IMR-90 (cell line): ENCODE measurements around the gene PLA2G15. TPM values are rescaled to one million over a fixed set of nuclear protein-coding genes. Genes with fewer than 3 reads are reported as not detected.

ENCODE experiments used
- ATAC-seq: fragments of 200-7000 bp; cut with Tn5 transposase; 2 replicates; pipeline ENCODE4 v1.9.1; 2020; ENCODE audit warnings: low read depth, mild to moderate bottlenecking, moderate library complexity
- BruUV-seq: library from RNA; stranded (reverse); fragments of 400-500 nt; replicated peaks from 2 replicates; lab custom pipeline; 2021; lab: Mats Ljungman, UMichigan
- CTCF ChIA-PET: fragments of 300-600 bp; formaldehyde crosslinking; extraction: SDS; loops from one replicate; lab custom pipeline; 2021; ENCODE audit warnings: antibody characterized with exemption; lab: Yijun Ruan, JAX
- POLR2A ChIA-PET: fragments of 300-600 bp; sonication (Branson Sonifier 250); formaldehyde crosslinking; loops from one replicate; lab custom pipeline; 2022; ENCODE audit warnings: antibody characterized with exemption; ENCODE audit not compliant: unreplicated experiment; lab: Charles Lee
- DNase-seq: peaks from one replicate; pipeline ENCODE4 v3.0.0; 2013
- H2AFZ ChIP-seq: replicated peaks from 2 replicates; pipeline ENCODE3; 2013; ENCODE audit warnings: low read length, mild to moderate bottlenecking; ENCODE audit not compliant: poor library complexity
- H2AK5ac ChIP-seq: 2 replicates; pipeline ENCODE4 v1.6.1; 2013; ENCODE audit warnings: low read depth, low read length, inconsistent platforms
- H2AK9ac ChIP-seq: replicated peaks from 2 replicates; pipeline ENCODE3; 2013; ENCODE audit warnings: mild to moderate bottlenecking, low read depth, low read length, moderate library complexity; ENCODE audit not compliant: poor library complexity
- H2BK120ac ChIP-seq: 2 replicates; pipeline ENCODE4 v1.6.1; 2013; ENCODE audit warnings: low read depth, low read length, inconsistent platforms
- H2BK15ac ChIP-seq: 3 replicates; pipeline ENCODE4 v1.6.1; 2013; ENCODE audit warnings: low read depth, low read length, inconsistent platforms
- H2BK20ac ChIP-seq: 2 replicates; pipeline ENCODE4 v1.6.1; 2013; ENCODE audit warnings: low read depth, mild to moderate bottlenecking, inconsistent platforms, low read length, moderate library complexity
- H2BK5ac ChIP-seq: 2 replicates; pipeline ENCODE4 v1.6.1; 2013; ENCODE audit warnings: mild to moderate bottlenecking, low read depth, low read length, inconsistent platforms; ENCODE audit not compliant: poor library complexity, severe bottlenecking
- H3K14ac ChIP-seq: replicated peaks from 2 replicates; pipeline ENCODE4 v1.6.1; 2013; ENCODE audit warnings: low read depth, low read length, inconsistent platforms
- H3K18ac ChIP-seq: 2 replicates; pipeline ENCODE4 v1.6.1; 2013; ENCODE audit warnings: low read depth, low read length, control low read depth
- H3K23ac ChIP-seq: 2 replicates; pipeline ENCODE4 v1.6.1; 2013; ENCODE audit warnings: low read depth, low read length, inconsistent platforms
- H3K27ac ChIP-seq: 2 replicates; pipeline ENCODE4 v1.5.1; 2013; ENCODE audit warnings: mild to moderate bottlenecking, control low read depth, low read length; ENCODE audit not compliant: insufficient read depth
- H3K27me3 ChIP-seq: 2 replicates; pipeline ENCODE4 v1.6.1; 2013; ENCODE audit warnings: low read length; ENCODE audit not compliant: control insufficient read depth, insufficient read depth
- H3K36me3 ChIP-seq: 2 replicates; pipeline ENCODE4 v1.6.1; 2013; ENCODE audit warnings: low read length, mixed read lengths; ENCODE audit not compliant: control insufficient read depth, insufficient read depth
- H3K4ac ChIP-seq: 2 replicates; pipeline ENCODE4 v1.6.1; 2013; ENCODE audit warnings: low read depth, low read length, inconsistent platforms
- H3K4me1 ChIP-seq: 2 replicates; pipeline ENCODE4 v1.6.1; 2013; ENCODE audit warnings: low read length, mixed read lengths; ENCODE audit not compliant: control insufficient read depth, insufficient read depth
- H3K4me2 ChIP-seq: 2 replicates; pipeline ENCODE4 v1.6.1; 2013; ENCODE audit warnings: low read depth, mild to moderate bottlenecking, control low read depth, low read length, moderate library complexity
- H3K4me3 ChIP-seq: 2 replicates; pipeline ENCODE4 v1.5.1; 2013; ENCODE audit warnings: low read depth, mild to moderate bottlenecking, control low read depth, low read length, moderate library complexity; ENCODE audit not compliant: insufficient read depth
- H3K56ac ChIP-seq: 2 replicates; pipeline ENCODE4 v1.6.1; 2013; ENCODE audit warnings: low read length, inconsistent platforms; ENCODE audit not compliant: insufficient read depth; ENCODE audit errors: extremely low read depth
- H3K79me1 ChIP-seq, 2 experiments: 2 replicates each; pipeline ENCODE4 v1.6.1; 2013; ENCODE audit warnings: low read length in 2 of 2, inconsistent platforms in 1 of 2, low read depth in 1 of 2
- H3K9ac ChIP-seq: 2 replicates; pipeline ENCODE4 v1.6.1; 2013; ENCODE audit warnings: low read depth, low read length, control low read depth
- H3K9me1 ChIP-seq: 2 replicates; pipeline ENCODE4 v1.6.1; 2013; ENCODE audit warnings: low read length, inconsistent platforms; ENCODE audit not compliant: insufficient read depth
- H3K9me3 ChIP-seq: 2 replicates; pipeline ENCODE4 v1.6.1; 2013; ENCODE audit warnings: low read length; ENCODE audit not compliant: control insufficient read depth, insufficient read depth
- H4K20me1 ChIP-seq: 2 replicates; pipeline ENCODE4 v1.6.1; 2013; ENCODE audit warnings: low read length, inconsistent platforms; ENCODE audit not compliant: insufficient read depth
- H4K5ac ChIP-seq: 2 replicates; pipeline ENCODE4 v1.6.1; 2013; ENCODE audit warnings: mild to moderate bottlenecking, low read depth, low read length, control low read depth
- H4K8ac ChIP-seq, 2 experiments: 2 replicates each; pipeline ENCODE4 v1.6.1; 2013; ENCODE audit warnings: low read depth in 2 of 2, low read length in 2 of 2, control low read depth in 1 of 2, inconsistent platforms in 1 of 2
- H4K91ac ChIP-seq: 2 replicates; pipeline ENCODE4 v1.6.1; 2013; ENCODE audit warnings: low read depth, low read length, inconsistent platforms; ENCODE audit not compliant: insufficient read depth
- BHLHE40 ChIP-seq: fragments of 150-350 bp; IDR thresholded peaks from 2 replicates; pipeline ENCODE4 v1.6.1; 2016; ENCODE audit warnings: mild to moderate bottlenecking, low read depth, low read length
- CEBPB ChIP-seq: IDR thresholded peaks from 2 replicates; pipeline ENCODE4 v1.6.1; 2012; ENCODE audit warnings: low read depth, low read length, improper control_type of control experiment
- CHD1 ChIP-seq: IDR thresholded peaks from 2 replicates; pipeline ENCODE4 v1.6.1; 2012; ENCODE audit warnings: low read depth, low read length, improper control_type of control experiment
- ELK1 ChIP-seq: fragments of 150-350 bp; IDR thresholded peaks from 2 replicates; pipeline ENCODE4 v1.6.1; 2016; ENCODE audit warnings: low read depth, mild to moderate bottlenecking, low read length, moderate library complexity, borderline replicate concordance
- FOS ChIP-seq: fragments of 150-350 bp; IDR thresholded peaks from 2 replicates; pipeline ENCODE4 v1.6.1; 2016; ENCODE audit warnings: low read depth, low read length
- MAFK ChIP-seq: IDR thresholded peaks from 2 replicates; pipeline ENCODE4 v1.6.1; 2012; ENCODE audit warnings: low read depth, low read length, improper control_type of control experiment
- MAZ ChIP-seq: IDR thresholded peaks from 2 replicates; pipeline ENCODE4 v1.6.1; 2012; ENCODE audit warnings: low read depth, mild to moderate bottlenecking, low read length, improper control_type of control experiment, moderate library complexity, borderline replicate concordance
- MXI1 ChIP-seq: IDR thresholded peaks from 2 replicates; pipeline ENCODE4 v1.6.1; 2012; ENCODE audit warnings: low read depth, mild to moderate bottlenecking, low read length, moderate library complexity, borderline replicate concordance
- NFE2L2 ChIP-seq: fragments of 150-350 bp; IDR thresholded peaks from 2 replicates; pipeline ENCODE4 v1.6.1; 2016; ENCODE audit warnings: low read depth, mild to moderate bottlenecking, low read length
- POLR2A ChIP-seq: IDR thresholded peaks from 2 replicates; pipeline ENCODE4 v1.6.1; 2012; ENCODE audit warnings: mild to moderate bottlenecking, low read depth, low read length
- RAD21 ChIP-seq: IDR thresholded peaks from 2 replicates; pipeline ENCODE4 v1.6.1; 2012; ENCODE audit warnings: low read length, improper control_type of control experiment
- RCOR1 ChIP-seq: IDR thresholded peaks from 2 replicates; pipeline ENCODE4 v1.6.1; 2012; ENCODE audit warnings: mild to moderate bottlenecking, low read length, improper control_type of control experiment; ENCODE audit not compliant: insufficient replicate concordance
- RFX5 ChIP-seq: IDR thresholded peaks from 2 replicates; pipeline ENCODE4 v1.8.0; 2012; ENCODE audit warnings: low read depth, mild to moderate bottlenecking, low read length, moderate library complexity
- SMC3 ChIP-seq: fragments of 150-350 bp; IDR thresholded peaks from 2 replicates; pipeline ENCODE4 v1.6.1; 2016; ENCODE audit warnings: low read depth, mild to moderate bottlenecking, antibody characterized with exemption, low read length, moderate library complexity
- USF2 ChIP-seq: fragments of 150-350 bp; IDR thresholded peaks from 2 replicates; pipeline ENCODE4 v1.6.1; 2017; ENCODE audit warnings: mild to moderate bottlenecking, antibody characterized with exemption, low read length, low read depth
- WGBS, 2 experiments: methylation state at CpG; one replicate each; pipeline versions ENCODE4 v1.1.5 to v1.1.7; 2013; ENCODE audit warnings: missing lambda C conversion rate in 2 of 2; ENCODE audit not compliant: insufficient read length in 1 of 2; ENCODE audit errors: extremely low coverage in 2 of 2; 5-methylcytosine and 5-hydroxymethylcytosine counted together
- dilution Hi-C: fragments of 300-500 bp; cut with HindIII; formaldehyde crosslinking; loops from one replicate; pipeline ENCODE4 v1.14.3; 2018; ENCODE audit warnings: low sequenced_read_pairs; ENCODE audit not compliant: unreplicated experiment
- in situ Hi-C: fragments of 300-500 bp; cut with MboI; formaldehyde crosslinking; loops from 3 replicates; pipeline ENCODE4 v1.14.3; 2019; ENCODE audit warnings: low sequenced_read_pairs, inconsistent platforms, mixed read lengths
- intact Hi-C: fragments of 100-400 bp; cut with micrococcal nuclease; formaldehyde crosslinking; loops from 2 replicates; pipeline ENCODE4 v1.10.0; 2022
- polyA plus RNA-seq, 3 experiments: library from polyadenylated mRNA; depleted of rRNA; stranded (reverse); fragments of >200 nt; gene quantifications; 2 replicates each; pipeline ENCODE4 v1.2.3, GENCODE V29; 2012; ENCODE audit warnings: low replicate concordance in 1 of 3
- total RNA-seq: library from RNA; depleted of rRNA; stranded (reverse); fragments of >200 nt; gene quantifications from 2 replicates; pipeline ENCODE4 v1.2.3, GENCODE V29; 2012
- TF ChIP-seq, protein P1 (sequence below): conservative IDR thresholded peaks from 2 replicates; pipeline ENCODE4 v1.5.1; 2012; ENCODE audit warnings: mild to moderate bottlenecking, low read depth, low read length, improper control_type of control experiment

The PLA2G15 gene
- total and polyA plus RNA-seq, 2 of the 4 experiments (the other 2 are of a cell fraction), result 19.5 to 31.7 TPM

GRCh38 chr16:68288252-68288650 lies 43.1 kb downstream of the PLA2G15 start:
- Histone ChIP-seq H2BK20ac (no peak overlapping the region), H4K91ac (no peak overlapping the region), H3K4me3 (no peak overlapping the region), H2BK5ac (no peak overlapping the region), H2AK5ac (no peak overlapping the region), H3K4ac (no peak overlapping the region), H3K4me1 (peaks cover 11% of the 10 kb centered on the region), H3K9me1 (peaks cover 37% of the 10 kb centered on the region), H3K23ac (no peak overlapping the region), H3K36me3 (peaks cover 31% of the 10 kb centered on the region), H3K14ac (no peak overlapping the region), H3K27me3 (no peaks in the 10 kb centered on the region), H3K56ac (no peak overlapping the region), H2AK9ac (no peak overlapping the region), H3K9me3 (no peaks in the 10 kb centered on the region), H4K8ac (no peak overlapping the region), H3K27ac (no peak overlapping the region), H3K9ac (no peak overlapping the region), H2AFZ (no peak overlapping the region), H4K5ac (no peak overlapping the region), H3K79me1 (peaks cover 40 to 90% of the 10 kb centered on the region in 2 experiments), H3K18ac (no peak overlapping the region), H2BK15ac (no peak overlapping the region), H2BK120ac (no peak overlapping the region), H4K20me1 (peaks cover 56% of the 10 kb centered on the region), H3K4me2 (no peak overlapping the region)
- dilution Hi-C loops (no loop called here), in situ Hi-C loops (no loop called here), intact Hi-C loops (no loop called here)
- POLR2A ChIA-PET, result interaction anchor here (0.6 kb wide), 1 partner anchor 18 kb away, joined by 5 read pairs; no protein-coding TSS in a partner anchor
- CTCF ChIA-PET, result interaction anchor here (0.7 to 1.2 kb wide), 5 partner anchors 11 to 60 kb away, joined by 3 read pairs; no protein-coding TSS in a partner anchor
- no TSS peak for BruUV-seq
- TF ChIP-seq CEBPB (no peak), FOS (no peak), ELK1 (no peak), USF2 (no peak), MAFK (no peak), SMC3 (no peak), POLR2A (no peak), CHD1 (no peak), RCOR1 (no peak), MAZ (no peak), NFE2L2 (no peak), RAD21 (no peak), BHLHE40 (no peak), MXI1 (no peak), RFX5 (no peak)
- TF ChIP-seq, protein P1, sequence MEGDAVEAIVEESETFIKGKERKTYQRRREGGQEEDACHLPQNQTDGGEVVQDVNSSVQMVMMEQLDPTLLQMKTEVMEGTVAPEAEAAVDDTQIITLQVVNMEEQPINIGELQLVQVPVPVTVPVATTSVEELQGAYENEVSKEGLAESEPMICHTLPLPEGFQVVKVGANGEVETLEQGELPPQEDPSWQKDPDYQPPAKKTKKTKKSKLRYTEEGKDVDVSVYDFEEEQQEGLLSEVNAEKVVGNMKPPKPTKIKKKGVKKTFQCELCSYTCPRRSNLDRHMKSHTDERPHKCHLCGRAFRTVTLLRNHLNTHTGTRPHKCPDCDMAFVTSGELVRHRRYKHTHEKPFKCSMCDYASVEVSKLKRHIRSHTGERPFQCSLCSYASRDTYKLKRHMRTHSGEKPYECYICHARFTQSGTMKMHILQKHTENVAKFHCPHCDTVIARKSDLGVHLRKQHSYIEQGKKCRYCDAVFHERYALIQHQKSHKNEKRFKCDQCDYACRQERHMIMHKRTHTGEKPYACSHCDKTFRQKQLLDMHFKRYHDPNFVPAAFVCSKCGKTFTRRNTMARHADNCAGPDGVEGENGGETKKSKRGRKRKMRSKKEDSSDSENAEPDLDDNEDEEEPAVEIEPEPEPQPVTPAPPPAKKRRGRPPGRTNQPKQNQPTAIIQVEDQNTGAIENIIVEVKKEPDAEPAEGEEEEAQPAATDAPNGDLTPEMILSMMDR, result no peak
- ATAC-seq, result no peak
- no peak for DNase-seq
- 100% methylated on average over 1 of the region's 1 CpG; no CpG with 5 or more reads in 1 of the 2 experiments for WGBS, 2 experiments
